ENCODE results near the gene HAGH.

The HAGH gene

DNA sequence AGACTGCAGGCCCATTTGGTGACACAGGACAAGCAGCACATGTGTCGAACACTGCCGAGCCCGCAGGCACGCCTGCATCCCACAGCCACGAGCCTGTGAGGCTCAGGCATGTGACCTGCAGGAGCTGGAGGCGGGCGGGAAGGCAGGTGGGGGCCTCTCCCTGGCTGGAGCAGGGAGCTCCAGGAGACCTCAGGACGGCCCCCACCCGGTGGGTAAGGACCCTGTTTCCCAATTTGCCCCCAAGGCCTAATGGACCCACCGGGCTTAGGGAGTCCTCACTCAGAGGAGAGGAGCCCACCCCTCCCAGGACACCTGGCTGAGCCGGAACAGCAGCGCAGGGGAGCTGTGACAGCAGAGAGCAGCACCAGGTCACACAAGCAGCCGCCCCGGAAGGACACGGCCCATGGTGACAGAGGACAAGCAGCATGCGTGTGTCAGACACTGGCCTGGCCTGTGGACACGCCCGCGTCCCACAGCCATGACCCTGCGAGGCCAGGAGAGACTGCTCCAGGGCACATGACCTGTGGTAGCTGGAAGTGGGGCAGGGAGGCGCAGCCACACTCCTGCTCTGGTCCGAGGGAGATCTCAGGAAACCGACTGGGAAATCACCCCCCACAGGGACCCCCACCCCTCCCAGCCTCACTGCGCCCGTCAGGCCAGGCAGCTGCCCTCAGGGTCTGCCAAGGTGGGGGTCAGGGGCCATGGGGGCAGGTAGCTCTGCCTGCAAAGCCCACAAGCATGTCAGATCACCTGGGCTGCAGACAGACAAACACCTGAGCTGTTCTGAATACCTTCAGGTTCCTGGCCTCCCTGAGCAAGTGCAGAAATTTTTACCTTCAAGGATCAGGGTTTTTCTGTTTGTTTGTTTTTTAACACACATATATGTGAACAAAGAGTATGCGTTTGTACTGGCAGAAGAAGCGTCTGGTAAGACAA is 46.6 kb downstream of the HAGH start:
- peaks cover 8 to 20% of the 10 kb centered on the region in 2 donors for H3K4me1 ChIP-seq (ENCODE audit: control insufficient read depth in 1 of 2, insufficient read depth in 2 of 2, low read length in 2 of 2)
- H3K27ac ChIP-seq (ENCODE audit: low read depth, low read length), result no peak overlapping the region
- no peaks in the 10 kb centered on the region for H3K9me3 ChIP-seq (ENCODE audit: control insufficient read depth in 1 of 2, low read length in 2 of 2)
- H3K4me3 ChIP-seq (ENCODE audit: low read depth in 1 of 2, low read length in 2 of 2), result no peak overlapping the region
- H3K27me3 ChIP-seq (ENCODE audit: control insufficient read depth in 1 of 2, insufficient read depth in 2 of 2, low read length in 2 of 2), result no peaks in the 10 kb centered on the region
- no peak overlapping the region for H3K9ac ChIP-seq (ENCODE audit: low read depth in 1 of 2, low read length in 2 of 2)
- H3K36me3 ChIP-seq (ENCODE audit: control insufficient read depth in 1 of 2, insufficient read depth in 2 of 2, low read length in 2 of 2), result peaks cover 7 to 51% of the 10 kb centered on the region in 2 donors

DNA sequence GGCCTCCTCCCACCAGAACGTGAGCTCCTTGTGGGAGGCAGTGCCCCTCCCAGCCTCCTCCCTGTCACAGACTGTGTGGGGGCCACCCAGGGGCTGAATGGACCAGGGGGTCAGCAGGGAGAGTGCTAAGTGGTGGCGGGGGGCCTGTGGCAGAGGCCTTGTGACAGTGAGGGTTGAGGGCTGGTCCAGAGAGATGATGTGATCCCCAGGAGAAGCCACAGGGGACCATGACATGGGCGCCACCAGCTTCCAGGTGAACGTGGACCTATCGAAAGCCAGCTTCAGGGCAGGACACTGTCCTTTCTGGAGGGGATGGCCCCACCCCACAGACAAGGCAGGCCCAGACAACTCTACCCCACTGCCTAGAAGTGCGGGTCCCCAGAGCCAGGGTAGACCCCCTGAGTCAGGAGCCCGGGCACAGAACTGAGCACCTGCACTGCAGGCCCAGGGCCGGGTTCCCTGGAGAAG is 47.4 kb downstream of the HAGH start:
- Histone ChIP-seq H3K36me3 (ENCODE audit: control insufficient read depth in 1 of 2, insufficient read depth in 2 of 2, low read length in 2 of 2) (peaks cover 7 to 51% of the 10 kb centered on the region in 2 donors), H3K4me3 (ENCODE audit: low read depth in 1 of 2, low read length in 2 of 2) (no peak overlapping the region), H3K27me3 (ENCODE audit: control insufficient read depth in 1 of 2, insufficient read depth in 2 of 2, low read length in 2 of 2) (no peaks in the 10 kb centered on the region), H3K9ac (ENCODE audit: low read depth in 1 of 2, low read length in 2 of 2) (no peak overlapping the region), H3K27ac (ENCODE audit: low read depth, low read length) (no peak overlapping the region), H3K4me1 (ENCODE audit: control insufficient read depth in 1 of 2, insufficient read depth in 2 of 2, low read length in 2 of 2) (peaks cover 14 to 25% of the 10 kb centered on the region in 2 donors), H3K9me3 (ENCODE audit: control insufficient read depth in 1 of 2, low read length in 2 of 2) (no peaks in the 10 kb centered on the region)

DNA sequence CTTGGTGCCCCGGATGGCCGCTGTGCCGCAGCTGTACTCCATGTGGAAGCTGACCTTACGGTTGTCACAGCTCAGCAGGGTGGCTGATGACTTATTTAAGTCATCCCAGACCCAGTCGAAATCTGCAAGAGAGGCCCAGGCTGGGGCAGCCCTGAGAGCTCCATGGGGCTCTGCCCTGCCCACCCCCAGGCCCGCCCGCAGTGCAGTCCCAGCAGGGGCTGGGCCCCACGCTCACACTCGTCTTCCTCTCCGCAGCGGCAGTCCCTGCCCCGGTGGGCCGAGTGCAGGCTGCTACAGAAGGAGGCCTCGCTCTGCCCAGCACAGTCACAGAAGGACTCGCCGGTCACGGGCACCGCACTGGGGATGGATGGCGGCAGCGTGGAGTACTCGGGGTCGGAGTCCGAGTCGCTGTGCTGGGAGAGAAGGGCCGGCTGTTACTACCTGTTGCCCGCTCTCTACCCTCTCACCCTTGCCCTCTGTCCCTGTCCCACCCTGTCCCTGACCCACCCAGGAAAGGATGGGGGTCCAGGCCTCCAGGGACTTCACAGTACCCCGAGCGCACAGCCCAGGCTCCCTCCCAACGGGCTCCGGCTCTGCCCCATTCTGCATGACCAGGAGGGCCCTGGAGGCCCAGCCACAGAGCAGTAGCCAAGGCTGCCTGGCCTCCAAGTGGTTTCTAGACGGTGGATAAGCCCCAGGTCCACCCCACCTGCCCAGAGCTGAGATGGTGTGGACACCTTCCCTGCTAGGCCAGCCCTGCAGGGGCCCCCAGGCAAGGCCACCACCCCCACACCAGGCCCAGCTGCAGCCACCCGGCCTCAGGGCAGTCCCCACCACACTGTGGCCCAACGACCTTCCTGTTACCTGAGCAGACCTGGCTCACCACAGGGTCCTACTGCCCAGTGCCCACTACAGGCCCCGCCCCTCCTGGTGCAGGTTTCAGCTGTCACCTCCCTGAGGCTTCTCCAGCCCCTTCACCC is 48.1 kb downstream of the HAGH start:
- H3K27me3 ChIP-seq (ENCODE audit: control insufficient read depth in 1 of 2, insufficient read depth in 2 of 2, low read length in 2 of 2), result no peaks in the 10 kb centered on the region
- H3K9ac ChIP-seq (ENCODE audit: low read depth in 1 of 2, low read length in 2 of 2), result no peak overlapping the region
- H3K4me3 ChIP-seq (ENCODE audit: low read depth in 1 of 2, low read length in 2 of 2), result no peak overlapping the region
- H3K27ac ChIP-seq (ENCODE audit: low read depth, low read length), result no peak overlapping the region
- H3K4me1 ChIP-seq (ENCODE audit: control insufficient read depth in 1 of 2, insufficient read depth in 2 of 2, low read length in 2 of 2), result peaks cover 20 to 27% of the 10 kb centered on the region in 2 donors
- H3K36me3 ChIP-seq (ENCODE audit: control insufficient read depth in 1 of 2, insufficient read depth in 2 of 2, low read length in 2 of 2), result peaks cover 7 to 51% of the 10 kb centered on the region in 2 donors
- no peaks in the 10 kb centered on the region for H3K9me3 ChIP-seq (ENCODE audit: control insufficient read depth in 1 of 2, low read length in 2 of 2)

DNA sequence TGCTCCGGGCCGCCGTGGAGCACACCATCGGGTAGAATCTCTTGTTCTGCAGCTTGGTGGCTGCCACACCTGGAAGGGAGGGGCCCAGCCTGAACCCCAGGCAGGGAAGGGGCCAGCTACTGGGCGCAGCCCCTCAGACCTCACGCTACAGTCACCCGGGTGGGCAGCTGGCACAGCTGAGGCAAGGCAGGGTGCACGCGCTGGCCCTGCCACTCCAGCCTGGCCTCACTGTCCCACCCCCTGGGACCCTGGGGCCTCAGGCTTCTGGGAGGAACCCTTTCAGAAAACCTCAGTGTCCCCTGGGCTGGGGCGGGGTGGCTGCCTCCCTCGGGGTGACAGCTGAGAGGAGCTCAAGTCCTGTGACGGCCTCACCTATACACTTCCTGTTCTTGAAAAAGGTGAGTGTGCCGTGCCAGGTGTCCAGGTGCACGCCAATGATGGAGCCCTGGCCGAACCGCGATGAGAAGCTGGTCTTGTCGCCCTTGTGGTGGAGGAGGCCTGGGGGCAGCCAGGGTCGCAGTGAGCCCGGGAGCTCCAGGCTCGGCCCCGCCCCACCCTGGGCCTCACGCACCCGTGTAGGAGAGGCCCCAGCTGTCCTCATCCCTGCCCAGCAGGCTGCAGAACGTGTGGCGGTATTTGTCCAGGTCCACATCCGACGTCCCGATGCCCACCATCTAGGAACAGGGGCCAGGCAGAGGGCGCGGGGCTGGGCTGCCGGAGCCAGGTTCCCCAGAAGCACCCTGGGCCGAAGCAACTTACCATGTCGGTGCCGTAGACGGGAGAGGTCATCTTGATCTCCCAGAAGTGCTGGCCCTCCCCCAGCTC is 49.0 kb downstream of the HAGH start:
- no peaks in the 10 kb centered on the region for H3K9me3 ChIP-seq (ENCODE audit: control insufficient read depth in 1 of 2, low read length in 2 of 2)
- peaks cover 20 to 27% of the 10 kb centered on the region in 2 donors for H3K4me1 ChIP-seq (ENCODE audit: control insufficient read depth in 1 of 2, insufficient read depth in 2 of 2, low read length in 2 of 2)
- H3K36me3 ChIP-seq (ENCODE audit: control insufficient read depth in 1 of 2, insufficient read depth in 2 of 2, low read length in 2 of 2), result peaks cover 7 to 51% of the 10 kb centered on the region in 2 donors
- H3K9ac ChIP-seq (ENCODE audit: low read depth in 1 of 2, low read length in 2 of 2), result no peak overlapping the region
- H3K27ac ChIP-seq (ENCODE audit: low read depth, low read length), result no peak overlapping the region
- no peaks in the 10 kb centered on the region for H3K27me3 ChIP-seq (ENCODE audit: control insufficient read depth in 1 of 2, insufficient read depth in 2 of 2, low read length in 2 of 2)
- no peak overlapping the region for H3K4me3 ChIP-seq (ENCODE audit: low read depth in 1 of 2, low read length in 2 of 2)

DNA sequence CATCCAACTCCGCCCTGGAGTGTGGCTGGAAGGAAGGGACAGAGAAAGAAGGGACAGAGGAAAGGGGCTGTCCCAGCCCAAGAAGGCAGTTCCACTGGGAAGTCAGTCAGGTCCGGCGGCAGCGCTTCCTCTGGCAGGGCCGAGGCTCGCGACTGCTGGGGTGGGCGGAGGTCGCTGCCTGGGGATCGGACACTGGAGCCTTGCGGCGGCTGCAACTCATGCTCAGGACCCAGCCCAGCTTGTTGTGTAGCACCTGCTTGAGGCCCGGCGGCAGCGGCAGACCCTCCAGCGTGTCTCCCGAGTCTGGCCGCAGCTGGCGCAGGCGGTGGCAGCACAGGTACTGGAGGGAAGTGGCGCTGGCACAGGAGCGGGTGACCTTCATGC is 49.6 kb downstream of the HAGH start:
- Histone ChIP-seq H3K9ac (ENCODE audit: low read depth in 1 of 2, low read length in 2 of 2) (no peak overlapping the region), H3K9me3 (ENCODE audit: control insufficient read depth in 1 of 2, low read length in 2 of 2) (no peaks in the 10 kb centered on the region), H3K36me3 (ENCODE audit: control insufficient read depth in 1 of 2, insufficient read depth in 2 of 2, low read length in 2 of 2) (peaks cover 7 to 51% of the 10 kb centered on the region in 2 donors), H3K4me1 (ENCODE audit: control insufficient read depth in 1 of 2, insufficient read depth in 2 of 2, low read length in 2 of 2) (peaks cover 20 to 33% of the 10 kb centered on the region in 2 donors), H3K27ac (ENCODE audit: low read depth, low read length) (no peak overlapping the region), H3K27me3 (ENCODE audit: control insufficient read depth in 1 of 2, insufficient read depth in 2 of 2, low read length in 2 of 2) (no peaks in the 10 kb centered on the region), H3K4me3 (ENCODE audit: low read depth in 1 of 2, low read length in 2 of 2) (no peak overlapping the region)

DNA sequence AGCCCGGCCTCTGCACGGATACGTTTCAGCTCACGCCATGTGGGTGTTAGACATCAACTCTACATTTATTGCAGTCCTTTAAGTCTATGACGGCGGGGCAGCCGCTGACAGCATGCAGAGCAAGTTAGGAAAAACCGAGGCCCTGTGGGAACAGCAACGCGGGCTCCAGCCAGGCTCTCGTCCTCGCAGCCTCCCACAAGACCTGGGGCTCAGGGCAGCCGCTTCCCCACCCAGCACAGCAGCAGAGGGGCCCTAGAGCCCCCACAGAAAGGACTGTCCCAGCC is 50.0 kb downstream of the HAGH start:
- Histone ChIP-seq H3K27me3 (ENCODE audit: control insufficient read depth in 1 of 2, insufficient read depth in 2 of 2, low read length in 2 of 2) (no peaks in the 10 kb centered on the region), H3K9ac (ENCODE audit: low read depth in 1 of 2, low read length in 2 of 2) (no peak overlapping the region), H3K4me3 (ENCODE audit: low read depth in 1 of 2, low read length in 2 of 2) (no peak overlapping the region), H3K36me3 (ENCODE audit: control insufficient read depth in 1 of 2, insufficient read depth in 2 of 2, low read length in 2 of 2) (peaks cover 7 to 51% of the 10 kb centered on the region in 2 donors), H3K4me1 (ENCODE audit: control insufficient read depth in 1 of 2, insufficient read depth in 2 of 2, low read length in 2 of 2) (peaks cover 20 to 33% of the 10 kb centered on the region in 2 donors), H3K9me3 (ENCODE audit: control insufficient read depth in 1 of 2, low read length in 2 of 2) (no peaks in the 10 kb centered on the region), H3K27ac (ENCODE audit: low read depth, low read length) (no peak overlapping the region)

DNA sequence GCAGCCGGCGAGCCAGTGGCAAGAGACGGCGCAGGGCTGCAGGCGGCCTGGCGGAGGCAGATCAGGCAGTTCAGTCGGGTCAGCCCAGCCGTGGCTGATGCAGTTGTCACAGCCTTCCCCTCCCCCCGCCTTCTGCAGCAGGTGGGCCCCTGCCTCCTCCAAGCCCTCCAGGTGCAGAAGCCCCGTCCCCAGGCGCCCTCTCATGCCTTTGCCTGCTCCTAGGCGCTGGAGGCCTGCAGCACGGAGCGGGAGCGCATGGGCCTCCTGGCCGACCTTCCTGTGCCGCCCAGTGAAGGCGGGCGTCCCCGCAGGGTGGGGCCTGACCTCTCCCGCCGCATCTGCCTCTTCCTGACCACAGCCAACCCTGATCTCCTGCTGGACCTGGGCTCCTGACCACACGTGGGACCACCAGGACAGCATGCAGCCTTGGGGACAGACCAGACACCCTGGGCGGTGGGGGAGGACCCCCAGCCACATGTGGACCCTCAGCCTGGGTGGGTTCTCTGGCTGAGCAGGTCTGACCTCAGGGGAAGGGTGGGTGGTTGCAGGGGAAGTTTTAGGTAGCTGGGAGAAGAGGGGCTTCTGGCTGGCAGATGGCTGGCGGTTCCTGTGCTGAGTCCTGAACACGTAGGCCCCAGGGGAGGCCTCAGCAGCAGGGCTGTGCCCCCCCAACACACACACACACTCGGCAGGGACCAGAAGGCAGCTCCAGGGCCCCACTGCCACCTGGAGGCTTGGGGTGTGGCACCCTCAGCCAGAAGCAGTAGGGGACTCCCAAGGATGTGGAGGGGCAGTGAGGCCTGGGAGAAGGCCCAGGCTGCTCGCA is 50.6 kb downstream of the HAGH start:
- Histone ChIP-seq H3K4me1 (ENCODE audit: control insufficient read depth in 1 of 2, insufficient read depth in 2 of 2, low read length in 2 of 2) (peaks cover 15 to 28% of the 10 kb centered on the region in 2 donors), H3K9me3 (ENCODE audit: control insufficient read depth in 1 of 2, low read length in 2 of 2) (no peaks in the 10 kb centered on the region), H3K27me3 (ENCODE audit: control insufficient read depth in 1 of 2, insufficient read depth in 2 of 2, low read length in 2 of 2) (no peaks in the 10 kb centered on the region), H3K27ac (ENCODE audit: low read depth, low read length) (no peak overlapping the region), H3K36me3 (ENCODE audit: control insufficient read depth in 1 of 2, insufficient read depth in 2 of 2, low read length in 2 of 2) (peaks cover 7 to 50% of the 10 kb centered on the region in 2 donors), H3K4me3 (ENCODE audit: low read depth in 1 of 2, low read length in 2 of 2) (no peak overlapping the region), H3K9ac (ENCODE audit: low read depth in 1 of 2, low read length in 2 of 2) (no peak overlapping the region)

DNA sequence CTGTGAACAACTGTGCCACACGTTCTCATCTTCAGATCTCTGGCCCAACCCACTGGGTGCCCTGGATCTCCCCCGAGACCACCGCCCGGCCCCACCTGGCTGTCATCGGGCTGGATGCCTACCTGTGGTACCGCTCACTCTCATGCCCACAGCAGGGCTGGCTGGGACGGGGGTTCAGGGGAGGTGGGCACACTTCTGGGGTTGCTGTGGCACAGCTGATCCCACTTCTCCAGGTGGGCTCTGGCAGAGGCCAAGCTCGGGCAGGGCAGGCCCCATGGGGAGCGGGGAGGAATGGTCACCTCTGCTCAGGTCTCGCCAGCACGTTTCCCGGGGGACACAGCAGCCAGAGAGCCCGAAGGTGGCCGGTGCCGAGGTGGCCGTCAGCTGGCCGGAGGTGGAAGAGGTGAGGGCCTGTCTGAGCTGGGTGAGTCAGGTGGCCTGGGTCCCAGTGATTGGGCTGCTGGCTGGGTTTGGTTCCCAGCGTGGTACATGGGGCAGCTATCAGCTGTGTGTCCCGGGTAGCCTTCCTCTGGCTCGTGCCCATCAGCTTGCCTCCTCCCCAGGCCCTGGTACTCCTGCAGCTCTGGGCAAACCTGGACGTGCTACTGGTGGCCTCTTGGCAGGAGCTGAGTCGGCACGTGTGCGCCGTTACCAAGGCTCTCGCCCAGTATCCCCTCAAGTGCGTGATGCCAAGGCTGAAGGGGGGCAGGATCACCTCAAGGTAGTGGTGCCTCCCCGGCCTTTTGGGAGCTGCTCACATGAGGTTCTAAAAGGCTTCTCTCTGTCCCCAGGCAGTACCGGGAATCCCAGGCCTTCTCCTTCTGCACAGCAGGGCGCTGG is 51.4 kb downstream of the HAGH start:
- H3K27ac ChIP-seq (ENCODE audit: low read depth, low read length), result no peak overlapping the region
- H3K27me3 ChIP-seq (ENCODE audit: control insufficient read depth in 1 of 2, insufficient read depth in 2 of 2, low read length in 2 of 2), result no peaks in the 10 kb centered on the region
- peaks cover 12 to 27% of the 10 kb centered on the region in 2 donors for H3K4me1 ChIP-seq (ENCODE audit: control insufficient read depth in 1 of 2, insufficient read depth in 2 of 2, low read length in 2 of 2)
- H3K4me3 ChIP-seq (ENCODE audit: low read depth in 1 of 2, low read length in 2 of 2), result no peak overlapping the region
- H3K36me3 ChIP-seq (ENCODE audit: control insufficient read depth in 1 of 2, insufficient read depth in 2 of 2, low read length in 2 of 2), result peaks cover 7 to 44% of the 10 kb centered on the region in 2 donors
- no peak overlapping the region for H3K9ac ChIP-seq (ENCODE audit: low read depth in 1 of 2, low read length in 2 of 2)
- no peaks in the 10 kb centered on the region for H3K9me3 ChIP-seq (ENCODE audit: control insufficient read depth in 1 of 2, low read length in 2 of 2)

Measured in duodenal mucosa (tissue), 2 donors.